ENCODE measurements around the gene RASAL2.

RASAL2 gene

GRCh38 chr1:178407655-178408054, 313.8 kb downstream of the RASAL2 start:
- no peak for DNase-seq

- no peak for DNase-seq
Observed at GRCh38 chr1:178408871-178409270, 315.0 kb downstream of the RASAL2 start.

GRCh38 chr1:178409541-178409940, 315.6 kb downstream of the RASAL2 start:
- no peak for DNase-seq

GRCh38 chr1:178411756-178412399, 318.0 kb downstream of the RASAL2 start:
- no peak for DNase-seq

- DNase-seq = no peak
Observed at GRCh38 chr1:178412400-178412770, 318.5 kb downstream of the RASAL2 start.

GRCh38 chr1:178417858-178418257, 324.0 kb downstream of the RASAL2 start:
- no peak for DNase-seq

- no peak for DNase-seq
Observed at GRCh38 chr1:178418284-178418955, 324.5 kb downstream of the RASAL2 start.

GRCh38 chr1:178434360-178434759, 340.5 kb downstream of the RASAL2 start:
- no peak for DNase-seq

- DNase-seq = no peak
Observed at GRCh38 chr1:178434899-178435435, 341.1 kb downstream of the RASAL2 start.

- no peak for DNase-seq
Observed at GRCh38 chr1:178436899-178437298, 343.0 kb downstream of the RASAL2 start.

- DNase-seq = no peak
Observed at GRCh38 chr1:178438432-178438831, 344.5 kb downstream of the RASAL2 start.

- DNase-seq = no peak
Observed at GRCh38 chr1:178442925-178443324, 349.0 kb downstream of the RASAL2 start.

- no peak for DNase-seq
Observed at GRCh38 chr1:178450871-178451270, 357.0 kb downstream of the RASAL2 start.

- DNase-seq = no peak
Observed at GRCh38 chr1:178451529-178451928, 357.6 kb downstream of the RASAL2 start.

- no peak for DNase-seq
Observed at GRCh38 chr1:178452013-178452412, 358.1 kb downstream of the RASAL2 start.

- DNase-seq = no peak
Observed at GRCh38 chr1:178456472-178456871, 362.6 kb downstream of the RASAL2 start.

GRCh38 chr1:178457651-178458050, 363.7 kb downstream of the RASAL2 start:
- no peak for DNase-seq

GRCh38 chr1:178458203-178458602, 364.3 kb downstream of the RASAL2 start:
- DNase-seq = no peak

- DNase-seq = no peak
Observed at GRCh38 chr1:178461104-178461503, 367.2 kb downstream of the RASAL2 start.

- DNase-seq = no peak
Observed at GRCh38 chr1:178461701-178462100, 367.8 kb downstream of the RASAL2 start.

- DNase-seq = no peak
Observed at GRCh38 chr1:178464141-178464540, 370.2 kb downstream of the RASAL2 start.

GRCh38 chr1:178464566-178464965, 370.7 kb downstream of the RASAL2 start:
- DNase-seq = no peak

- no peak for DNase-seq
Observed at GRCh38 chr1:178465011-178465410, 371.1 kb downstream of the RASAL2 start.

- DNase-seq = no peak
Observed at GRCh38 chr1:178467837-178468236, 373.9 kb downstream of the RASAL2 start.

Data from stimulated activated CD4-positive, alpha-beta T cell treated with anti-CD3 and anti-CD28 coated beads, Interleukin-2, amount 100 ng/mL, for 24 hours (primary cell).